A549 (cell line): Measurements from ENCODE around the gene HDAC7. TPM values are rescaled to one million over a fixed set of nuclear protein-coding genes. Genes with fewer than 3 reads are reported as not detected.
A peak's percentile ranks its signal among the peaks of the same experiment; 100 is the strongest.

ENCODE experiments used
- ATAC-seq, 2 experiments: fragments of 200-7000 bp in 1 of 2; fragments of >200 bp in 1 of 2; cut with Nextera tagmentation in 1 of 2; cut with Tn5 transposase in 1 of 2; 3 replicates each; pipeline versions ENCODE4 v1.8.0 to v1.9.1; 2018 to 2020; ENCODE audit warnings: mild to moderate bottlenecking in 1 of 2, moderate library complexity in 1 of 2
- CTCF ChIA-PET: fragments of 300-600 bp; sonication (Branson Sonifier 250); formaldehyde crosslinking; extraction: SDS; loops from one replicate; lab custom pipeline; 2021; ENCODE audit warnings: antibody characterized with exemption, inconsistent platforms; lab: Yijun Ruan, JAX
- POLR2A ChIA-PET: fragments of 350-600 bp; formaldehyde crosslinking; extraction: SDS; loops from one replicate; lab custom pipeline; 2021; ENCODE audit warnings: antibody characterized with exemption, inconsistent platforms; lab: Yijun Ruan, JAX
- DNase-seq, 2 experiments: peaks; one replicate each; pipeline versions ENCODE4 v3.0.0 to v3.0.0-alpha.2; 2011 to 2016; ENCODE audit warnings: low read depth in 1 of 2, low spot score in 1 of 2
- FAIRE-seq: peaks from 2 replicates; lab custom pipeline; 2011; peaks lifted over from hg19 to GRCh38; lab: Jason Lieb, UNC
- H3K27ac ChIP-seq, 2 experiments: fragments of >200 bp; sonication (Bioruptor Twin); formaldehyde crosslinking; 3 replicates each; pipeline ENCODE4 v1.5.1; 2016 to 2017
- H3K4me1 ChIP-seq: fragments of >200 bp; sonication (Bioruptor Twin); formaldehyde crosslinking; 3 replicates; pipeline ENCODE4 v1.6.1; 2016
- H3K4me2 ChIP-seq: fragments of >200 bp; sonication (Bioruptor Twin); formaldehyde crosslinking; 3 replicates; pipeline ENCODE4 v1.6.1; 2016
- H3K4me3 ChIP-seq: fragments of >200 bp; sonication (Bioruptor Twin); formaldehyde crosslinking; 3 replicates; pipeline ENCODE4 v1.5.1; 2016
- H3K9me3 ChIP-seq: fragments of >200 bp; sonication (Bioruptor Twin); formaldehyde crosslinking; 3 replicates; pipeline ENCODE4 v1.6.1; 2016
- CBX8 ChIP-seq: fragments of 200-600 bp; sonication (generic); IDR thresholded peaks from 2 replicates; pipeline ENCODE4 v1.6.1; 2016
- CEBPB ChIP-seq, 2 experiments: fragments of >200 bp in 1 of 2; sonication (Bioruptor Twin) in 1 of 2; formaldehyde crosslinking in 1 of 2; IDR thresholded peaks; 2 replicates each; pipeline ENCODE4 v1.6.1; 2012 to 2016
- CHD2 ChIP-seq: fragments of 150-350 bp; IDR thresholded peaks from 2 replicates; pipeline ENCODE4 v1.6.1; 2014; ENCODE audit warnings: low read length; ENCODE audit not compliant: partially characterized antibody
- CHD4 ChIP-seq: fragments of 200-600 bp; sonication (generic); IDR thresholded peaks from 2 replicates; pipeline ENCODE4 v1.6.1; 2016; ENCODE audit warnings: antibody characterized with exemption, mild to moderate bottlenecking, borderline replicate concordance
- EHMT2 ChIP-seq: fragments of 200-600 bp; sonication (generic); IDR thresholded peaks from 2 replicates; pipeline ENCODE4 v1.6.1; 2016; ENCODE audit warnings: antibody characterized with exemption, low read depth, mild to moderate bottlenecking, moderate library complexity
- ELK1 ChIP-seq: fragments of 150-350 bp; IDR thresholded peaks from 2 replicates; pipeline ENCODE4 v1.6.1; 2014; ENCODE audit warnings: low read depth, mild to moderate bottlenecking, low read length
- ESRRA ChIP-seq: fragments of 150-350 bp; IDR thresholded peaks from 2 replicates; pipeline ENCODE4 v1.6.1; 2014; ENCODE audit warnings: mild to moderate bottlenecking, low read length, borderline replicate concordance
- FOSB ChIP-seq: fragments of 250-450 bp; sonication (Bioruptor Pico); IDR thresholded peaks from 2 replicates; pipeline ENCODE4 v1.5.0; 2020; ENCODE audit warnings: mild to moderate bottlenecking, moderate library complexity
- GATA3 ChIP-seq: IDR thresholded peaks from 2 replicates; pipeline ENCODE4 v1.6.1; 2012; ENCODE audit warnings: borderline replicate concordance
- HDAC2 ChIP-seq: fragments of 200-600 bp; sonication (generic); IDR thresholded peaks from 2 replicates; pipeline ENCODE4 v1.6.1; 2016
- HOXA7 ChIP-seq: fragments of 250-450 bp; sonication (Bioruptor Pico); IDR thresholded peaks from 2 replicates; pipeline ENCODE4 v1.5.0; 2020; ENCODE audit warnings: mild to moderate bottlenecking, moderate library complexity
- HOXB5 ChIP-seq: fragments of 250-450 bp; sonication (Bioruptor Pico); IDR thresholded peaks from 2 replicates; pipeline ENCODE4 v1.5.0; 2020; ENCODE audit warnings: mild to moderate bottlenecking, moderate library complexity
- JUN ChIP-seq, 2 experiments: fragments of >200 bp; sonication (Bioruptor Twin); formaldehyde crosslinking; IDR thresholded peaks; 2 replicates in 1 of 2; 3 replicates in 1 of 2; pipeline ENCODE4 v1.6.1; 2016 to 2017
- MAZ ChIP-seq: fragments of 150-350 bp; IDR thresholded peaks from 2 replicates; pipeline ENCODE4 v1.6.1; 2014; ENCODE audit warnings: antibody characterized with exemption, low read depth, low read length, borderline replicate concordance
- MYC ChIP-seq: IDR thresholded peaks from 2 replicates; pipeline ENCODE4 v1.6.1; 2012; ENCODE audit warnings: mild to moderate bottlenecking, inconsistent platforms, low read length, improper control_type of control experiment, borderline replicate concordance
- NFE2L2 ChIP-seq: fragments of 150-350 bp; conservative IDR thresholded peaks from 2 replicates; pipeline ENCODE4 v1.6.1; 2014; ENCODE audit warnings: low read length
- NPAS2 ChIP-seq: fragments of 250-450 bp; sonication (Bioruptor Pico); IDR thresholded peaks from 2 replicates; pipeline ENCODE4 v1.8.0; 2022; ENCODE audit warnings: mild to moderate bottlenecking, moderate library complexity, borderline replicate concordance
- PHF8 ChIP-seq: fragments of 200-600 bp; sonication (generic); IDR thresholded peaks from 2 replicates; pipeline ENCODE4 v1.6.1; 2016; ENCODE audit warnings: low read depth, mild to moderate bottlenecking, antibody characterized with exemption, moderate library complexity, borderline replicate concordance
- POLR2A ChIP-seq: IDR thresholded peaks from 2 replicates; pipeline ENCODE4 v1.6.1; 2012; ENCODE audit warnings: mild to moderate bottlenecking, low read length
- POLR2AphosphoS2 ChIP-seq: conservative IDR thresholded peaks from 2 replicates; pipeline ENCODE4 v1.6.1; 2012; ENCODE audit warnings: low read length, improper control_type of control experiment, inconsistent platforms
- REST ChIP-seq: fragments of 200-600 bp; sonication (generic); IDR thresholded peaks from 2 replicates; pipeline ENCODE4 v1.6.1; 2016; ENCODE audit warnings: antibody characterized with exemption, mild to moderate bottlenecking, moderate library complexity
- RFX5 ChIP-seq: fragments of 450-650 bp; IDR thresholded peaks from 2 replicates; pipeline ENCODE4 v1.7.1; 2014; ENCODE audit warnings: antibody characterized with exemption, mild to moderate bottlenecking, moderate library complexity
- SMC3 ChIP-seq: fragments of >200 bp; sonication (Bioruptor Twin); formaldehyde crosslinking; IDR thresholded peaks from 3 replicates; pipeline ENCODE4 v1.6.1; 2018; ENCODE audit warnings: inconsistent platforms
- TFCP2L1 ChIP-seq: fragments of 250-450 bp; sonication (Bioruptor Pico); IDR thresholded peaks from 2 replicates; pipeline ENCODE4 v1.5.0; 2021; ENCODE audit warnings: mild to moderate bottlenecking
- TP53 ChIP-seq: fragments of 250-450 bp; sonication (Bioruptor Pico); IDR thresholded peaks from 2 replicates; pipeline ENCODE4 v1.5.0; 2021; ENCODE audit warnings: mild to moderate bottlenecking, moderate library complexity
- WGBS: methylation state at CpG from one replicate; pipeline ENCODE4 v1.1.6; 2017; ENCODE audit errors: missing lambda C conversion rate; 5-methylcytosine and 5-hydroxymethylcytosine counted together
- polyA plus RNA-seq, 4 experiments: library from polyadenylated mRNA; depleted of rRNA in 3 of 4; stranded (reverse); fragments of >200 nt; fragmentation: RNase III in 1 of 4; extraction: RNeasy Plus Mini Kit Qiagen cat#74134 plus additional on column Dnase treatment in 1 of 4; gene quantifications; 2 replicates in 3 of 4; 3 replicates in 1 of 4; pipeline ENCODE4 v1.2.3, GENCODE V29; 2011 to 2017

Gene HDAC7
- polyA plus RNA-seq, 2 of the 4 experiments (the other 2 are of a cell fraction) = 17.2 to 36.0 TPM

- no peak for DNase-seq
- ATAC-seq = peak in 1 of 2 experiments; percentile 2; a peak in 1 of 6 replicates
- H3K4me2 ChIP-seq = no peak overlapping the region
- no peaks in the 10 kb centered on the region for H3K9me3 ChIP-seq
- no peak for FAIRE-seq
- ChIA-PET POLR2A (interaction anchor here (1.0 kb wide), 2 partner anchors 15 to 34 kb away, joined by 3 read pairs; no protein-coding TSS in a partner anchor), CTCF (interaction anchor here (0.9 to 59.0 kb wide), 11 partner anchors 9 to 86 kb away, joined by 3 to 1532 read pairs (median 6); no protein-coding TSS in a partner anchor)
- WGBS = 94% methylated on average over 9 of the region's 9 CpGs
- H3K4me3 ChIP-seq = no peak overlapping the region
- no peak overlapping the region for H3K27ac ChIP-seq
- peaks cover 12% of the 10 kb centered on the region; the same call in 2 of the 3 replicates for H3K4me1 ChIP-seq
- TF ChIP-seq REST (no peak), ELK1 (no peak), CHD4 (no peak), RFX5 (no peak), MYC (no peak), EHMT2 (no peak), POLR2A (no peak), HOXB5 (no peak), MAZ (no peak), NFE2L2 (no peak), HOXA7 (CRISPR knock-in tag) (no peak), POLR2AphosphoS2 (no peak), JUN (IDR thresholded peaks at IDR 0.05) (no peak), FOSB (no peak)
These were observed 17.8 kb downstream of the HDAC7 start for GRCh38 chr12:47801904-47802246.

- WGBS = 81% methylated on average over 7 of the region's 7 CpGs
- Histone ChIP-seq H3K4me3 (no peak overlapping the region), H3K4me2 (no peak overlapping the region), H3K4me1 (peaks cover 12% of the 10 kb centered on the region; the same call in 2 of the 3 replicates), H3K9me3 (no peaks in the 10 kb centered on the region), H3K27ac (no peak overlapping the region)
- ChIA-PET CTCF (interaction anchor here (0.9 to 59.0 kb wide), 13 partner anchors 9 to 86 kb away, joined by 3 to 1532 read pairs (median 4); no protein-coding TSS in a partner anchor), POLR2A (interaction anchor here (1.0 kb wide), 2 partner anchors 14 to 34 kb away, joined by 3 read pairs; no protein-coding TSS in a partner anchor)
- DNase-seq = no peak
- ATAC-seq = peak in 1 of 2 experiments; percentile 45; a peak in 4 of 6 replicates
- TF ChIP-seq NPAS2 (CRISPR knock-in tag) (no peak), TFCP2L1 (no peak), CHD2 (no peak), SMC3 (no peak), ESRRA (no peak), GATA3 (no peak), POLR2A (no peak), MAZ (no peak), EHMT2 (no peak), HDAC2 (no peak), TP53 (no peak), PHF8 (no peak), RFX5 (no peak), CEBPB (IDR thresholded peaks at IDR 0.05) (no peak), CBX8 (no peak)
- FAIRE-seq = no peak
These were observed 18.4 kb downstream of the HDAC7 start for GRCh38 chr12:47801170-47801903.
